NCI-H345 (cell line): Measurements from ENCODE around the gene FRY.

Experiments
- DNase-seq: peaks from one replicate; lab custom pipeline; 2025; lab: John Stamatoyannopoulos, UW

Gene FRY

DNA sequence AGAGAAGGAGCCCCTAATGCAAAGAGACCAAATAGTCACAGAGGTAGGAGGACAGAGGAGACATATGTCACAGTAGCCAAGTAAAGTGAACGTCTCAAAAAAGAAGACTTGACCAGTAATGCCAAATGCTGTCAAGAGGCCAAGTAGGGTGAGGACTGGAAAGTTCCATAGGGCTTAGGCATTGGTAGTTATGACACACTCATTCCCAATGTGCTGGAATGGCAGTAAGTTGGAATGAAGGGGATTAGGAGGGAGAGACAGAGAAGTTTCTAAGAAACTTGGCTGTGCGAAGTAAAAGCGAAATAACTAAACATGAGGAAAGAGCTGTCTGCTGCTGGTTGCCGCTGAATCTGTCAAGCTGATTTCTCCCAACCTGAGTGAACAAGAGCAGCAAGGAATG is 14.9 kb upstream of the FRY start:
- no peak for DNase-seq

DNA sequence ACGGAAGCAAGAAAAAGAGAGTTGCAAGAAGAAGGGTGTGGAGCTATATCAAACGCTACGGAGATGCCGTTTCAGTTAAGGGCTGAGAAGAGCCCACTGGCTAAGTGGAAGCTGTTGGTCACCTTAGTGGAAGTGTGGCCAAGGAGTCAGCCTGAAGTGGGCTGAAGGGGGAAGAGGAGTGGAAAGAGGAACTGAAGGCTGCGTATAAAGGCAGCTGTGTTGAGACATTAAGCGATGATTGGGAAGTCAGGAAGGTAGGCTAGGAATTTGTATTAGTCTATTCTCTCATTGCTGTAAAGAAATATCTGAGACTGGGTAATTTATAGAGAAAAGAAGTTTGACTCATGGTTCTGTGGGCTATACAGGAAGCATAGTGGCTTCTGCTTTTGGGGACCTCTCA is 14.1 kb upstream of the FRY start:
- DNase-seq: no peak

DNA sequence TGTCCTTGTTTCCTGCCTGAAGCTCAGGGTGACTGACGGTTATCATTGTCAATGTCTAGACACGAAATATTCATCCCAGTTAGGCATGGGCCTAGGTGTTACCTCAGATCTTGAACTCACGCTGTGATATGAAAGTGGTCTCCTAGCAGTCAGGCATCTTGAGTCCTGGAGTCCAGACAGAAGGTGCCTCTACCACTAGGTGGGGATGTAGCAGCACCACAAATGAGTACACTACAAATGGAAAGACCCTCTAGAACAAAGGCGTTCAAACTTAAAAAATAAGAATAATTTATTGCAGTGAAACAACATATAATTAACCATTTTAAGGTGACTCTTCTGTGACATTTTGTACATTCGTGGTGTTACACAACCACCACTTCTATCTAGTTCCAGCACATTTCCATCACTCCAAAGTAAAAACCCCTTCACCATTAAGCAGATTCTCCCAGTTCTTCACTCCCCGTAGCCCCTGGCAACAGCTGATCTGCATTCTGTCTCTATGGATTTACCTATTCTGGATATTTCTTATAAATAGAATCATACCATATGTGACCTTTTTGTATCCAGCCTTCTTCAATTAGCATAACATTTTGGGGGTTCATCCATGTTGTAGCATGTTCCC is 11.9 kb upstream of the FRY start:
- peak; percentile 23 for DNase-seq

DNA sequence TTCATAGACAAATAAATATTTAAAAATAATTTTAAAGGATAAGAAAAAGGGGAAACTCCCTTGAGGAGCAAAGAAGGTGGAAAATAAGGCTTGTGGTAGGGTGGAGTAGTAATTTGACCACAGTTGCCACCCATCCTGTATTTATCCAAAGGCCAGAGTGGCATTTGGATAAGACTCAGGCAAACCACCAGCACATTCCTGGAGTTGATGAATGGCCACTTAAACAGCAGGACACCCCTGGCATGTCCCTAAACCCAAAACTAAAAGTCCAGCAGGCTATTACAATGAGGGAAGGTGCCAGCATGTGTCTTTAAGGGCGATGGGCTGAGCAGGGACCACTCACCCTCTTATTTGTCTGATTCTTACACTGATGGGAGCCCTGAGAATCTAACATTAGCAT is 9.8 kb upstream of the FRY start:
- no peak for DNase-seq

DNA sequence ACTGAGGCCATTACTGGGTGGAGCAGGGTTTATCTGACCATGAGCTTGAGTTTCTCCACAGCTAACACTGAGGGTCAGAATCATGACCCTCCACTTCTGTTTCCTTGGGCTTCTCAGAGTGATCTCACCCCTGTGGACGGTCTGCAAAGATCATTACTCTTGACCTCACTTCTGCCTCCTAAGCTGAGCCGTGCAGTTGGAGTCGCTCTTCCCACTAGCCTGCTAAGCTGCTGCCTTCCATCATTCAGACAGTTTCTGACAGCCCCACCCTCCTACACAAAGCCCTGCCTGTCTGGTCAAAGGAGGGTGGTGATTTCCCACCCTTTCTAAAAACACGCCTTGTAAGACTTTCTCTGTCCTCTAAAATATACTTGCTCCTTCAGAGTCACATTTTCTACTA is 9.3 kb upstream of the FRY start:
- DNase-seq: no peak

DNA sequence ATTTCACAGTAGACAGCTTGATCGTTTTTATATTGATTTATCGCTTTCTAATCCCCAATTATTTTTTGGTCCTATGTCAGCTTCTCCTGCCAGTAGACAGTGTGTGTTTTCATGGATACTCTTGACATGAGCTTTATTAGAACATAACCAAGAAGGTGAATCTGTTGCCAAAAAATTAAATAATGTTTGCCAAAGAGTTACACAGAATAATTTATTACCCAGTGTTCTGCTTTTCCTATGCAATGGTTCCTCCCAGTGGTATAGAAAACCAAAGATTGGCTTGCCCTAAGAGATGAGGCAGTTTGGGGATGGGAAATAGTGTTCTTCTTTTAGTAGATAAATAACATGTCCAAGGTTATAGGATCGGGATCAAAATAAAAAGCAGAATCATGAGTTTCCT is 8.5 kb upstream of the FRY start:
- no peak for DNase-seq

DNA sequence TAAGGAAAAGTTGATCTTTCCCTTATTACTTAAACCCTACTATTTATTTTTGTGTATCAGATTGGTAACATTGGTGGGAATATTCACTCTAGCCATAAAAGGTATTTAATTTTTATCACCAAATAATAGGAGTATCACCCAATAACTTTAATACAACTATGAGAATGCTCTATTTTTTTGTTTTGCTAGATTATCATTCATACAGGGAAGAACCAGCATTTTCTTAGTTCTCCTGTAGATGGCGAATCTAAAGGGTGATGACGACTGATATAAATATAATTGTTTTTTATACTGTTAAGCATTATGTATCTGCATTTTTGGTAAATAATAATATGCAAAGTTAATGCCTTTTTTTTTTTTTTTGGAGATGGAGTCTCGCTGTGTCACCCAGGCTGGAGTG is 7.9 kb upstream of the FRY start:
- no peak for DNase-seq

DNA sequence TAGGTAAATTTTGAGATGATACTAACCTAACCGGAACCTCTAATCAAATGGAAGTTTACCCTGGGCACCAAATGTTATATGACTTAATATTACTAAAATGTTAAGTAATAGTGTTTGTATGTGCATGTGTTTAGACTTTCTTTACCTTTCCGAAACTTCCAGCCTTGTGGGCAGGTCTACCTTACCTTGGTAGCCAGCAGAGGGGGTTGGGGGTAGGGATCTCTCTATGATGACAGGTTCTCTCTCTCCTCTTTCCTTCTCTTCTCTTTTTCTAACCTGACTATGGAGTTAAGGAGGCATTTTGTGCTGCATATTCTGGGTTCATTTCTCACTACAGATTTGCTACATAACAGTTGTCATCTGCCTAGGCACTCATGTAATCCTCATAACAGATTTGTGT is 6.8 kb upstream of the FRY start:
- no peak for DNase-seq

DNA sequence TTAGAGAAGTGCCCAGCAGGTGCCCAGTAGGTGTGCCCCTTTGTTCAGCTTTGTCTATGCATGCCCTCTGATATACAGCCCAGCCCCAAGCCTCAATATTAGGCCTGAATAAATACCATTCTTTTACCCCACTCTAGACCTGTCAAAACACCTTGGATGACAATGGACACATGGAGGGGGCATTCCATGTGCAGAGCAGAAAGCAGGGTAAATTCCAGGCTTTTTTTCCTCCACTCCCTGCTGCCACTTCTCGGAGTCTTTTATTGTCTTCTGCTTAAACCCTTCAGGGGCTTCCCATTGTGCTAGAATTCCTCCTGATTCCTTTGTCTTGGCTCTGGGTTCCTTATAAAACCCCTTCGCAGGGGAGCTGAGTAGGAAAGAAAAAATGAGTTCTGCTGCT is 5.8 kb upstream of the FRY start:
- DNase-seq: peak; percentile 80

DNA sequence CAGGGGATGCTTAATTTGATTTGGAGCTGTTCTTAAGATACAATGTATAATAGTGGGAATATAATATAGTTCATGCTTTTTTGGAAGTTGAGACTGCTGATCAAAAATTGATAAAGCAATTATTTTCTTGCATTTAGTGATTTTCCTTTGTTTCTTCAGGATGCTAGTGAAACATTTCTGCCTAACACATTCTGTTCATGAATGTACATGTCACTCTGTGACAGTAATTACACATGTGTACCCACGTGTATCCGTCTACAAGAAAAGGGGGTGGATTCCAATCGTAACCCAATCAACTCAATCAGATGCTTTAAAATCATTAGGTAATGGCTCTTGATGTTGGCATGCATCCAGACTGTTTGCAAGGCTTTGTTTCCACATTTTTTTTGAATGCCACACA is 5.0 kb upstream of the FRY start:
- DNase-seq: no peak

DNA sequence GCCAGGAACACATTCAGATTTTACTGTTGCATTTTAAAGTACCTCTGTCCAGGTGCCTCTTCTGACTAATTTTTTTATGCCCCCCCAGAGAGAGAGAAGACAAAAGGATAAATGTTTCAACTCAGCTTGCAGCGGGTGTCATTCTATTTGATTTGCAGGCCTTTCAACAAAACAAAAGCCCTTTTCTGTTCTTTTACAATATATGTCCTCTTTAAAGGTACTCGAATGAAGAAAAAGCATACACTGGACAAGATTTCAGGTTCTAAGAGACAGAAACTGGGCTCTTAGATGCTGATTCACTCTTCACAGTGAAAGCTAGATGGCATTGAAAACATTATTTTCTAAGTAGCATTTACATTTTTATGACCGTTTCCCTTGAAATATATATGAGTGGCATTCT is 2.9 kb upstream of the FRY start:
- DNase-seq: peak; percentile 83

DNA sequence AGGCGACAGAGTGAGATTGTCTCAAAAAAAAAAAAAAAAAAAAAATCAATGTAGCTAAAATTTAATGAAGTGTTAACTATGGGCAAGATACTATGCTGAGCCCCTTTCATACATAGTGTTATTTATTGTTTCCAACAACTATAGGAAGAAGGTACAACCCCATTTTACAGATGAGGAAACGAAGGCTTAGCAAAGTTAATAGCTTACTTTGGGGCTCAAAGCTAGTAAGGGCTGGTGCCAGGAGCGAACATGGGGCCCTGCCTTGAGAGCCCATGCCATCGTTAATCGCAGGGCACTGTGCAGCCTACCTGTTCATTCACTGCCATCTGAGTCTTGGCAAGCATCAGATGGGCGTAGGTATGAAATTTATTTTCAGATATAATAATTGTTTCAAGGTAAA is 1.9 kb upstream of the FRY start:
- no peak for DNase-seq

DNA sequence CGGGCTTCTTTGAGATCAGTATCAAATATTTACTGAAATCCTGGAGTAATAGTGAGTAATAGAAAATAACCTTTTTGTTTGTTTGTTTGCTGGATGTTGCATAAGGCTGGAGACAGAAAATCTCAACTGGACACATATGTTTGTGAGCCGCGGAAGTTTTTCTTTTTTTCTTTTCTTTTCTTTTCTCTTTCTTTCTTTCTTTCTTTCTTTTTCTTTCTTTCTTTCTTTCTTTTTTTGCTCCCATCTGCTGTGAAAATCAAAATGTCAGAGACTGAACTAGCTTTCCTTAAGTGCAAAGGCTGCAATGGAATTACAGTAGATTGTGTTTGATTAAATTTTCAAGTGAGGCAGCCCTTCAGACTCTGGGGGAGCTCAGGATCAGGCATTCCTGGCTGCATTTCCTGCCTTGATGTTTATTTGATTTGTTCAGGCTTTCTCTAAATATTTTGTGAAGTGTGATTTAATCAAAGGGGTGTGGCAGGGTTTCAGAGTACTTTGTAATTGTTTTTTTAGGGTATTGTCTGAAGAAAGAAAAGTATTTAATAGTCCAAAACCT is 319 bp downstream of the FRY start:
- DNase-seq: no peak

DNA sequence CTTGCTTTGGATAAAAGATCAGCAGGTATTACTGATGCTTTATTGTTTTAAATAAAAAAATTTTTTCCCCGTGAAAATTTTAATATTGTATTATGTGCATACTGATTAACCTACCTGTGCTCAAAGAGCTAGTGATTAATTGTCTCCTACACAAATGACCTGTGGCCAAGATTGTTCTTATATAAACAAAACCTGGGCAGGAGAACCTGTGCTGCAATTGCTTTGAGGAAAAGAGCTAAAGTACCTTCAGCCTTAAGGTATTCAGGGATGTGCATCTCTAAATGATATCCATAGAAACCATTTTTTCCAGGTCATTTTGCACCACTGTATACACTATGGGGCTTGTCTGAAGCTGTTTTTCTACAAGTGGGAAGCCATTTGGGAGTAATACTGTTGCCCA is 1.2 kb downstream of the FRY start:
- no peak for DNase-seq

DNA sequence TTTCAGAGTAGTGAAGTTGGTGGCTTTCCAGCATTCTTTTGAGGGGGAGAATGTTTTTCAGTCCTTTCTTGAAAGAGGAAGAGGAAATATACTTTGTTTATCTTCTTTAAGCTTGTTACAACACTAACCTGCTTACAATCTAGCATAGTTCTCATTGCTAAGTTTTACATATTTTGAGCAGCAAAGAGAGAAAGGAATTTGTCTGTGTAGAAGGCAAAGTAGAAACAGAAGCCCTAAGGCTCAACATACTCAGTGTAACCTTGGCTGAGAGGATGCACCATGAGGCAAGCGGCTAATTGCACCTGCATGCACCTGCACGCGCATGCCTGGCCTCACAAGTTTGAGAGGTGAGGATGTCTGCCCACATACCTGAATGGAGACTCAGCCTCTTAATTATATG is 2.2 kb downstream of the FRY start:
- no peak for DNase-seq

DNA sequence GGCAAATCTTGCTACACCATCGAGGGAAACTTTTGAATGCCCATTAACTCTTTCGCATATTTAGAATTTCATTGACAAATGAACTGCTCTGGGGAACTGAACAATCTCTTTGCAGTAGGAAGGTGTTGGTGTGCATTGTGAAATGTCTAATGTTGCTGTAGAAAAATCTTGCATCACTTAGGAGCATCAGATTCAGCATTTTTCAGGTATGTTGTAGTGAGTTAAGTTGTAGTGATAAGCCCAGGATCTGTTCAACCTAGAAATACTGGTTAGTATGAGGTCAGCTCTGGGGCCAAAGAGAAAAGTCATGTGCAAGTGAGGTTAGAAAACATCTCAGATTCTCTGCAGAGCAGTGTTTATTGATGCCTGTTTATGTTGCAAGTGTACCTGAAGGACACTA is 4.1 kb downstream of the FRY start:
- no peak for DNase-seq

DNA sequence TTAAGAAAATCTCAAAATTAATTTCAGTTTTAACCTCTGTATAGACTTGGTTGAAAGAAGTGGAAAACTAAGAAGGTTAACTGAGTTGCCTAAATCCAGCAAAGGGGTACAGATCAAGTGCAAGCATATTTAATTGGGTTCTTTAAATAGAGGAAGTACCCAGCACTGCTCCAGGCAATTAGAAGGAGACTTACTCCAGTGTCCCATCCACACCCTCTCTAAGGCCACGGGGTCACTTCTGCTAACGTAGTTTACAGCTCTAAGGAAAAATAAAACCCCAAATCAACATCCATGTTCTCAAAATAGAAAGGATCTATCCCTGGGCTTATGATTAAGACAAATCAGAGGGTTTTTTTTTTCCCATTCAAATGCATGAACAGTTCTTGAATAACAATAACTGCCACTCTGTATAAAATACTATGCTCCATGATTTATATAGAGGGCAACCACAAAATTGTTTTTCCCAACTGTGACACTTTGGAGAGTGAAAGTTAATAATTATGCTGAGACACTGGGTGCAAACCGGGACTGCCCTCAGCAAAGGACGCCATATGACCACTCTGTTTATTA is 4.6 kb downstream of the FRY start:
- no peak for DNase-seq

DNA sequence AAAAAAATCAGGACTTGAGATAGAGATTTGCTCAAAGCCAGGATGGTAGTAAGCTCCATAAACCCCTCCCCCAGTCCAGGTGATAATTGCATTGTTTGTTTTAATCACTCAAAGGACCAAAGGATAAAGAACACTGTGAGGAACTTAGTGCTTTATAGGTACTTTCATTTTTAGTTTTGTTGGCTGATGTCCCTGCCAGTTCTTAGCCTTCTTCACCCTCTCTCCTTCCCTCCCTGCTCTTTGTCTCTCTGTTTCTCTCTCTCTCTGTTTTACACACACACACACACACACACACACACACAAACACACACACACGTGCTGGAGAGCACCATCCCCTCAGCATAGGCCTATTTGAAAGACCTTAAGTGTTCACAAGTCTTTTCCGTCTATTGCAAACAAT is 5.2 kb downstream of the FRY start:
- DNase-seq: peak; percentile 10

DNA sequence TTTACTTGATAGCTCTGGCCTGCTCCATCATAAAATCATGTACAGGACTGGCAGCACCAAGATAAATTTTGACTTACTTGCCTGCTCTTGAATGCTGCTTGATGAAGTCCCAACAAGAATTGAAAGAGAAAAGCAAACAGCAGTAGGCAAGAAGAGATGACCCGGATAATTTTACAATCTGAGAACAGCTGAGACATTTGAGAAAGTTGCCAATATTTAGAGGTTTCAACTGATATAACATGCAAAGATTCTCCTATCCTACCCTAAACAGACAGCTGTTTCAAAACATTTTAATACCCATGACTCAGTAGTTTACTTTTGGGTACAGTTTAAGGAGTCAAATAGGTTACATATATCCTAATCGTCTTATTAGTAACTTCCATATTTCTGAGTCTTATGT is 5.9 kb downstream of the FRY start:
- DNase-seq: no peak

DNA sequence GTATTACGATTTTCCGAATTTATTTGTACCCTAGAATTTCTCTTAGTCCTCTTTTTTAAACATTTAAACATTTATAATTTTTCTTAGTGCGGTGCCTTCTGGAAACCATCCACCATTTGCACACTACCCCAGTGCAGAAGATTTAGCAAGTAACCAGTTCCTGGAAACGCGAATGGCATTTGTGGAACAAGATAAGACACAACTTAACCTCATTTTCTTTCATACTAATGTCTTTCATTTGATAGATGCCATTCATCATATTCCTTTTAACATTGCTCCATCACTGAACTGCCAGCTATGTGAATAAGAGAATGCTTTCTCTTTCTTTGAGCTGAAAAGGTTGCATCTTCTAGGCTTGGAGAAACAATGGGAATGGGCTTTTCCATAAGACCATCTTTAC is 6.8 kb downstream of the FRY start:
- DNase-seq: no peak

DNA sequence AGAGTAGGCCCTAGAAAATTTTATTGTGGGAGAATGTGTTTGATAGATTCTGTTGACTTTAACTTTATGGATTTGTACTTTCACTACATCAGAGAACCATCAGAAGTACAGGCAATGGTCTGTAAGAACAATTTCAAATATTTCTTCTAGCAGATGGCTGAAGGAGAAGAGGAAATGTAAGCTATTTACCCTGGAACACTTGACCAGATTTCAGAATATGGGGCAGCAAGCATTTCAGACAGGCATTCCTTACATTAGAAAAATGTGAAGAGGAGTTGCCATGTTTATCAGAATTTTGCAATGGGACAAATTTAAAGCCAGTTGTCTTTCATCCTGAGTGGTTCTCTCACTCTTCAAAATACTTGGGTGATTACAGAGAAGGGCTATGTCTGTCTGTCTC is 7.5 kb downstream of the FRY start:
- no peak for DNase-seq

DNA sequence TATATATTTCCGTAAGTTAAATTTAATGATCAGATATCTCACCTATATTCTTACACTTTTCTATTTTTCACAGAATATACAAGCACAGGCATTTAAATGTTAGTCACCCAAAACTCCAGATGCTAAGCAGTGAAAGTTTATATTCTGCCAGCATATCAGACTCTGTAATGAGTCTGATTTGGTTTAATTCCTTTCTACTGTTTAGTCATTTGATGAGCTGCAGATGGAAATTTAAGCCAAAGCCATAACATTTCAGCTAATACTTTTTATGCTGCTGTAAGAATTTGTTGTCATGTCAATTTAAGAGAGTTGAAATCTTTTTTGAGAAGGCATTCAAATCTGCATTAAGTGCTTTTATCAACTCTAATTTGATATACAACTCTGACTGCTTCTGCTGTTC is 8.0 kb downstream of the FRY start:
- no peak for DNase-seq

DNA sequence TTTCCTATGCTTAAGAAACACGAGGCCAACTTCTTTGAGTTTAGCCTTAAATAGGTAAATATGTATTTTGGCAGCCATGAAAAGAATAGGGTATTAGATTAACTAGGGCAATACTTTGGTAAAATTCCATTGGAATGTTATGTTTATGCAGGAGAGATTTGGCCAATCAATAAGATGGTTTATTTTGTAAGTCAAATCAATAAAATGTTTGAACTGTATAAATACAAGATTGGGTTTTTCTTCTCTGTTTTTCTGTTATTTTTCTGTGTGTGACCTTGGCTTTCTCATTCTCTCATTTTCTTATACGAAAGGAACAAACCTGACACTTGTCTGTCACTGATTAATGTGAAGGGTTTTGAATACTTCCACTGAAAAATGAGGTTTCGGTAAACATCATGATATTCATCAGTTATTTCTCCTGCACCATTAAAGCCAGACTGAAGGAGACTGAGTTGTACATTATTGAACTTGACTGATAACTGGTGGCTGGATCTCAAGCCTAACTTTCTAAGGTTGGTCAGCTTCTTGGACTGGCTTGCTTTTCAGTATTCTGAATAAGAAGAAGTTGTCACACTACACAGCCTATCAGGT is 8.6 kb downstream of the FRY start:
- DNase-seq: no peak

DNA sequence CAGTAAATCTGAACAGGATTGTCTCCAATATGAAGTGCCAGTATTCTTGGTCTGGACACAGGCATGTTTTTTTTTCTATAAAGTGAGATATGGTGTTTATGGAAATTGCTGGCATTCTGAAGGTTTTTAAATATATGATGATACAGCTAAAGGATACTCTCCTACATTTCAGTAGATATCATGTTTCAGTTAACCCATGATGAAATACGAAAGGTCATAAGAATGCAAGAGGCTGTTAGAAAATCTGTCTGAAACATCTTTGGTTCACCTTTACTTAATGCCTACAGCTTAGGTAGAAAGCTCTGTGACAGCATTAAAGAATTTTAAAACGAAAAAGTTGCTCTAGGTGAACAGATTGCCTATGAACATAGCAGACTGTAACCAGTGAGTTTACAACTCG is 9.1 kb downstream of the FRY start:
- no peak for DNase-seq
